OCI-LY7 (cell line): ENCODE results near the gene FOXG1.

Experiments
- EZH2phosphoT487 ChIP-seq: fragments of 200-600 bp; sonication (generic); IDR thresholded peaks from 2 replicates; pipeline ENCODE4 v1.6.1; 2018; ENCODE audit warnings: low read depth, borderline replicate concordance, mild to moderate bottlenecking, mixed run types, antibody characterized with exemption, low read length, moderate library complexity, mixed read lengths
- TF ChIP-seq, protein P1 (sequence below): fragments of 200-600 bp; sonication (generic); conservative IDR thresholded peaks from 2 replicates; pipeline ENCODE4 v1.5.1; 2014; ENCODE audit warnings: mild to moderate bottlenecking, antibody characterized with exemption, low read length, moderate library complexity, mixed read lengths

DNA sequence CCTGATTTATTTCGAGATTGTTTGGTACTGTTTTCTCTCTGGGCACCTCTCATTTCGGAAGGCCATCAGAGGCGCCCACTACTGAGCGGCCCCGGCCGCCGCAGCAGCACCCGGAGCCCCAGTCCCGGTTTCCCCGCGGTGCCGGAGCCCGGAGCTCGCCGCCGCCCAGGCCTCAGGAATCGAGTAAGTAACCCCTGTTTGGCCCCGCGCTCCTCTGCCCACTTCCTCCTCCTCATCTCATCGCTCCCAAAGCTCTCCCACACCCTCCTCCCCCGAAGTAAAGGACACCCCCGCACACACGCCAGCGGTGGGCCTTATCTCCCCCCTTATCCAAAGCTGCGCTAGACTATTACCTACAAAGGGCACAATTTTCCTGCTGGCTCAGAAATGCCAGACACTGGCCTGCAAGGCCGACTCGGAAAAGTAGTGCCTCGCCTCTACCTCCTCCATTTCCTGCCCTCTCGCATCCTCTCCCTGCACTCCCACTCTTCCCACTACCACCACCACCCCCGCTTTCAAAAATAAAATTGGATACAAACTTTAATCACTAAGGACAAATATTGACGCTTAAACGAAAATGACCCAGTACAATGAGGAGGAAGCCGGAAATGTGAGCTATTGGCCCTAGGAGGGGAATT lies 637 bp upstream of the FOXG1 start:
- TF ChIP-seq, protein P1, sequence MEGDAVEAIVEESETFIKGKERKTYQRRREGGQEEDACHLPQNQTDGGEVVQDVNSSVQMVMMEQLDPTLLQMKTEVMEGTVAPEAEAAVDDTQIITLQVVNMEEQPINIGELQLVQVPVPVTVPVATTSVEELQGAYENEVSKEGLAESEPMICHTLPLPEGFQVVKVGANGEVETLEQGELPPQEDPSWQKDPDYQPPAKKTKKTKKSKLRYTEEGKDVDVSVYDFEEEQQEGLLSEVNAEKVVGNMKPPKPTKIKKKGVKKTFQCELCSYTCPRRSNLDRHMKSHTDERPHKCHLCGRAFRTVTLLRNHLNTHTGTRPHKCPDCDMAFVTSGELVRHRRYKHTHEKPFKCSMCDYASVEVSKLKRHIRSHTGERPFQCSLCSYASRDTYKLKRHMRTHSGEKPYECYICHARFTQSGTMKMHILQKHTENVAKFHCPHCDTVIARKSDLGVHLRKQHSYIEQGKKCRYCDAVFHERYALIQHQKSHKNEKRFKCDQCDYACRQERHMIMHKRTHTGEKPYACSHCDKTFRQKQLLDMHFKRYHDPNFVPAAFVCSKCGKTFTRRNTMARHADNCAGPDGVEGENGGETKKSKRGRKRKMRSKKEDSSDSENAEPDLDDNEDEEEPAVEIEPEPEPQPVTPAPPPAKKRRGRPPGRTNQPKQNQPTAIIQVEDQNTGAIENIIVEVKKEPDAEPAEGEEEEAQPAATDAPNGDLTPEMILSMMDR = no peak
- TF ChIP-seq EZH2phosphoT487 = no peak
